Mucosa of stomach (tissue), 1 donor: ENCODE data around the gene PTPRJ.

Source experiments
- H3K27me3 ChIP-seq: one replicate; pipeline ENCODE4 v1.7.0; 2013; ENCODE audit warnings: mild to moderate bottlenecking, low read length; ENCODE audit not compliant: control insufficient read depth, insufficient read depth
- H3K36me3 ChIP-seq: one replicate; pipeline ENCODE4 v1.7.0; 2013; ENCODE audit warnings: low read length; ENCODE audit not compliant: control insufficient read depth, insufficient read depth
- H3K4me1 ChIP-seq: one replicate; pipeline ENCODE4 v1.7.0; 2013; ENCODE audit warnings: mild to moderate bottlenecking, low read length; ENCODE audit not compliant: control insufficient read depth, insufficient read depth
- H3K4me3 ChIP-seq: one replicate; pipeline ENCODE4 v1.7.0; 2013; ENCODE audit warnings: low read length
- H3K9ac ChIP-seq: one replicate; pipeline ENCODE4 v1.7.0; 2013; ENCODE audit warnings: mild to moderate bottlenecking, low read length, moderate library complexity
- H3K9me3 ChIP-seq: one replicate; pipeline ENCODE4 v1.7.0; 2013; ENCODE audit warnings: mild to moderate bottlenecking, low read length, moderate library complexity; ENCODE audit not compliant: control insufficient read depth
- donor health status: Pancreatic carcinoma.

Gene PTPRJ

GRCh38 chr11:48116437-48117228 is 136.3 kb downstream of the PTPRJ start:
- no peak overlapping the region for H3K9ac ChIP-seq
- H3K36me3 ChIP-seq, result peaks cover 4% of the 10 kb centered on the region
- H3K4me1 ChIP-seq, result no peaks in the 10 kb centered on the region
- no peaks in the 10 kb centered on the region for H3K27me3 ChIP-seq
- no peak overlapping the region for H3K4me3 ChIP-seq
- H3K9me3 ChIP-seq, result peaks cover 6% of the 10 kb centered on the region

GRCh38 chr11:48122246-48122645 is 141.9 kb downstream of the PTPRJ start:
- H3K36me3 ChIP-seq, result peaks cover 16% of the 10 kb centered on the region
- H3K4me3 ChIP-seq, result no peak overlapping the region
- H3K27me3 ChIP-seq, result no peaks in the 10 kb centered on the region
- H3K4me1 ChIP-seq, result no peaks in the 10 kb centered on the region
- H3K9ac ChIP-seq, result no peak overlapping the region
- no peaks in the 10 kb centered on the region for H3K9me3 ChIP-seq

GRCh38 chr11:48122656-48123055 is 142.3 kb downstream of the PTPRJ start:
- H3K4me1 ChIP-seq, result no peaks in the 10 kb centered on the region
- no peaks in the 10 kb centered on the region for H3K27me3 ChIP-seq
- H3K4me3 ChIP-seq, result no peak overlapping the region
- peaks cover 20% of the 10 kb centered on the region for H3K36me3 ChIP-seq
- H3K9me3 ChIP-seq, result no peaks in the 10 kb centered on the region
- H3K9ac ChIP-seq, result no peak overlapping the region

GRCh38 chr11:48123254-48123875 is 143.0 kb downstream of the PTPRJ start:
- Histone ChIP-seq H3K9ac (no peak overlapping the region), H3K27me3 (no peaks in the 10 kb centered on the region), H3K4me3 (no peak overlapping the region), H3K36me3 (peaks cover 24% of the 10 kb centered on the region), H3K9me3 (no peaks in the 10 kb centered on the region), H3K4me1 (no peaks in the 10 kb centered on the region)

- H3K36me3 ChIP-seq, result peaks cover 30% of the 10 kb centered on the region
- H3K4me3 ChIP-seq, result no peak overlapping the region
- H3K27me3 ChIP-seq, result no peaks in the 10 kb centered on the region
- H3K9ac ChIP-seq, result no peak overlapping the region
- H3K4me1 ChIP-seq, result no peaks in the 10 kb centered on the region
- H3K9me3 ChIP-seq, result no peaks in the 10 kb centered on the region
Observed at GRCh38 chr11:48123934-48124755, 143.8 kb downstream of the PTPRJ start.

- no peaks in the 10 kb centered on the region for H3K9me3 ChIP-seq
- peaks cover 35% of the 10 kb centered on the region for H3K36me3 ChIP-seq
Observed at GRCh38 chr11:48124880-48125279, 144.5 kb downstream of the PTPRJ start.

GRCh38 chr11:48125866-48126265 is 145.5 kb downstream of the PTPRJ start:
- Histone ChIP-seq H3K9me3 (no peaks in the 10 kb centered on the region), H3K36me3 (peaks cover 35% of the 10 kb centered on the region), H3K4me3 (no peak overlapping the region), H3K9ac (no peak overlapping the region), H3K27me3 (no peaks in the 10 kb centered on the region), H3K4me1 (no peaks in the 10 kb centered on the region)

More at GRCh38 chr11:48124880-48125279, 144.5 kb downstream of the PTPRJ start:
- no peak overlapping the region for H3K4me3 ChIP-seq
- no peaks in the 10 kb centered on the region for H3K27me3 ChIP-seq
- H3K4me1 ChIP-seq, result no peaks in the 10 kb centered on the region
- no peak overlapping the region for H3K9ac ChIP-seq

GRCh38 chr11:48127521-48128183 is 147.3 kb downstream of the PTPRJ start:
- no peaks in the 10 kb centered on the region for H3K9me3 ChIP-seq
- no peak overlapping the region for H3K4me3 ChIP-seq
- no peak overlapping the region for H3K9ac ChIP-seq
- peaks cover 32% of the 10 kb centered on the region for H3K36me3 ChIP-seq
- no peaks in the 10 kb centered on the region for H3K4me1 ChIP-seq
- H3K27me3 ChIP-seq, result no peaks in the 10 kb centered on the region

- Histone ChIP-seq H3K9ac (no peak overlapping the region), H3K27me3 (no peaks in the 10 kb centered on the region), H3K4me3 (no peak overlapping the region), H3K4me1 (no peaks in the 10 kb centered on the region), H3K36me3 (peaks cover 20% of the 10 kb centered on the region), H3K9me3 (no peaks in the 10 kb centered on the region)
Observed at GRCh38 chr11:48129697-48130395, 149.5 kb downstream of the PTPRJ start.

GRCh38 chr11:48134221-48134922 is 154.0 kb downstream of the PTPRJ start:
- H3K36me3 ChIP-seq, result peaks cover 3% of the 10 kb centered on the region
- no peaks in the 10 kb centered on the region for H3K4me1 ChIP-seq
- no peak overlapping the region for H3K9ac ChIP-seq
- H3K4me3 ChIP-seq, result no peak overlapping the region
- no peaks in the 10 kb centered on the region for H3K9me3 ChIP-seq
- H3K27me3 ChIP-seq, result no peaks in the 10 kb centered on the region

- H3K4me1 ChIP-seq, result no peaks in the 10 kb centered on the region
- no peaks in the 10 kb centered on the region for H3K36me3 ChIP-seq
- H3K27me3 ChIP-seq, result no peaks in the 10 kb centered on the region
- H3K9me3 ChIP-seq, result no peaks in the 10 kb centered on the region
- no peak overlapping the region for H3K4me3 ChIP-seq
- no peak overlapping the region for H3K9ac ChIP-seq
Observed at GRCh38 chr11:48138222-48138621, 157.9 kb downstream of the PTPRJ start.
